ENCODE results near the gene PCK1.

- TF ChIP-seq EZH2 (IDR thresholded peaks at IDR 0.05; ENCODE audit: insufficient read depth, poor library complexity, severe bottlenecking) (no peak), EZH2phosphoT487 (IDR thresholded peaks at IDR 0.05; ENCODE audit: insufficient read depth, low read depth) (no peak)
Observed at GRCh38 chr20:57577679-57578475, 17.0 kb downstream of the PCK1 start.

Measured in GM23248 (cell line).